Sigmoid colon (tissue), 4 donors: ENCODE results near the gene ING4.

Source experiments
- POLR2A ChIP-seq, 2 donors: fragments of 450-650 bp; IDR thresholded peaks; one replicate each; pipeline ENCODE4 v1.6.1; 2016; ENCODE audit warnings: antibody characterized with exemption in 2 of 2, mild to moderate bottlenecking in 2 of 2, moderate library complexity in 2 of 2
- POLR2AphosphoS5 ChIP-seq, 4 donors: sonication (generic); formaldehyde crosslinking; IDR thresholded peaks; one replicate each; pipeline ENCODE4 v1.6.1; 2017; ENCODE audit warnings: antibody characterized with exemption in 4 of 4
- TF ChIP-seq, protein P1 (sequence below), 4 experiments: fragments of 450-650 bp in 3 of 4; fragments of 200-600 bp in 1 of 4; IDR thresholded peaks; one replicate each; pipeline ENCODE4 v1.5.1; 2016 to 2019; ENCODE audit warnings: antibody characterized with exemption in 4 of 4, mild to moderate bottlenecking in 3 of 4, moderate library complexity in 2 of 4

DNA sequence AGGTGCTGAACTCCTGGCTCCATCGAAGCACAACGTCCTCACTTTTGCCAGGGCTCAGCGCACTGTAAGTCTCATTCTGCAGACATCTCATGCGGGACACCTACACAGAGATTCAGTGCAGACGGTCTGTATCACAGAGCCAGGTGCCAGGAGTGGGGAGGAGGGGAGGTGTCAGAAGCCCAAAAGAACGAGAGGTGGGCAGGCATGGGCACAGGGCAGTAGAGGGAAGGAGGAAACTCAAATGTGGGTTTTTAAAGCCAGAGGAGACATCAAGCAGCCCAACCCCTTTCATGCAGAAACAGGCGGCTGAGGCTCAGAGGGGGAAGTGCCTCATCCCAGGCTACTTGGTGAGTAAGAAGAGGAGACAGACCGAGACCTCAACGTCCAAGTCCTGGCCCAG lies 24.6 kb downstream of the ING4 start:
- TF ChIP-seq, protein P1, sequence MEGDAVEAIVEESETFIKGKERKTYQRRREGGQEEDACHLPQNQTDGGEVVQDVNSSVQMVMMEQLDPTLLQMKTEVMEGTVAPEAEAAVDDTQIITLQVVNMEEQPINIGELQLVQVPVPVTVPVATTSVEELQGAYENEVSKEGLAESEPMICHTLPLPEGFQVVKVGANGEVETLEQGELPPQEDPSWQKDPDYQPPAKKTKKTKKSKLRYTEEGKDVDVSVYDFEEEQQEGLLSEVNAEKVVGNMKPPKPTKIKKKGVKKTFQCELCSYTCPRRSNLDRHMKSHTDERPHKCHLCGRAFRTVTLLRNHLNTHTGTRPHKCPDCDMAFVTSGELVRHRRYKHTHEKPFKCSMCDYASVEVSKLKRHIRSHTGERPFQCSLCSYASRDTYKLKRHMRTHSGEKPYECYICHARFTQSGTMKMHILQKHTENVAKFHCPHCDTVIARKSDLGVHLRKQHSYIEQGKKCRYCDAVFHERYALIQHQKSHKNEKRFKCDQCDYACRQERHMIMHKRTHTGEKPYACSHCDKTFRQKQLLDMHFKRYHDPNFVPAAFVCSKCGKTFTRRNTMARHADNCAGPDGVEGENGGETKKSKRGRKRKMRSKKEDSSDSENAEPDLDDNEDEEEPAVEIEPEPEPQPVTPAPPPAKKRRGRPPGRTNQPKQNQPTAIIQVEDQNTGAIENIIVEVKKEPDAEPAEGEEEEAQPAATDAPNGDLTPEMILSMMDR (IDR thresholded peaks at IDR 0.05) = no peak
- no peak for TF ChIP-seq POLR2AphosphoS5 (IDR thresholded peaks at IDR 0.05)
- no peak for TF ChIP-seq POLR2A (IDR thresholded peaks at IDR 0.05)
